Lower lobe of right lung (tissue), 2 donors: ENCODE data around the gene MTCL1. TPM values are rescaled to one million over a fixed set of nuclear protein-coding genes. Genes with fewer than 3 reads are reported as not detected.

Experiments
- ATAC-seq, 2 donors: fragments of 200-7000 bp; cut with Tn5 transposase; one replicate each; pipeline ENCODE4 v1.9.1; 2020 to 2022; ENCODE audit warnings: mild to moderate bottlenecking in 2 of 2, moderate library complexity in 2 of 2
- DNase-seq: peaks from one replicate; pipeline ENCODE4 v3.0.0-alpha.2; 2020
- H3K27ac ChIP-seq: fragments of 200-600 bp; one replicate; pipeline ENCODE4 v1.8.0; 2022
- H3K27me3 ChIP-seq: fragments of 200-600 bp; one replicate; pipeline ENCODE4 v1.8.0; 2022; ENCODE audit warnings: low read depth
- H3K36me3 ChIP-seq: fragments of 200-600 bp; one replicate; pipeline ENCODE4 v1.8.0; 2022; ENCODE audit warnings: mild to moderate bottlenecking
- H3K4me1 ChIP-seq: fragments of 200-600 bp; one replicate; pipeline ENCODE4 v1.8.0; 2022
- H3K4me3 ChIP-seq: fragments of 200-600 bp; one replicate; pipeline ENCODE4 v1.8.0; 2022; ENCODE audit warnings: mild to moderate bottlenecking
- H3K9me3 ChIP-seq: fragments of 200-600 bp; one replicate; pipeline ENCODE4 v1.8.0; 2022
- CTCF ChIP-seq: fragments of 200-600 bp; IDR thresholded peaks from one replicate; pipeline ENCODE4 v1.8.0; 2022; ENCODE audit warnings: antibody characterized with exemption, mild to moderate bottlenecking
- intact Hi-C: fragments of 100-400 bp; cut with DNase I; formaldehyde crosslinking; loops from one replicate; pipeline ENCODE4 v1.11.0; 2022
- total RNA-seq: library from RNA; stranded (reverse); fragmentation: NEBNext Ultra II Directional; extraction: Animal tissue kit (Norgen Biotek cat#: 25700); gene quantifications from one replicate; pipeline ENCODE4 v1.2.1, GENCODE V29; 2021
- donor health status: DM: no; HTN: yes; CAD: no; lungs with severe emphysema.

Gene MTCL1
- total RNA-seq, 1 donor from 2014 or later: 7.9 TPM

GRCh38 chr18:8713691-8714090, 8.3 kb downstream of the MTCL1 start:
- H3K4me1 ChIP-seq: no peaks in the 10 kb centered on the region
- H3K27me3 ChIP-seq: no peaks in the 10 kb centered on the region
- no peak for DNase-seq
- no peaks in the 10 kb centered on the region for H3K36me3 ChIP-seq
- H3K4me3 ChIP-seq: no peak overlapping the region
- no peak for ATAC-seq
- no peaks in the 10 kb centered on the region for H3K9me3 ChIP-seq
- intact Hi-C loops: no loop called here
- TF ChIP-seq CTCF: no peak
- H3K27ac ChIP-seq: no peak overlapping the region

GRCh38 chr18:8715599-8715998, 10.2 kb downstream of the MTCL1 start:
- DNase-seq (no peak), ATAC-seq (no peak)
- Histone ChIP-seq H3K27me3 (no peaks in the 10 kb centered on the region), H3K36me3 (no peaks in the 10 kb centered on the region), H3K4me1 (no peaks in the 10 kb centered on the region), H3K9me3 (no peaks in the 10 kb centered on the region), H3K27ac (no peak overlapping the region), H3K4me3 (no peak overlapping the region)
- TF ChIP-seq CTCF: no peak
- intact Hi-C loops: no loop called here

- no peak overlapping the region for H3K27ac ChIP-seq
- intact Hi-C loops: no loop called here
- ATAC-seq: no peak
These were observed 11.8 kb downstream of the MTCL1 start for GRCh38 chr18:8717011-8717770.

GRCh38 chr18:8718401-8718913, 13.1 kb downstream of the MTCL1 start:
- intact Hi-C loops: no loop called here
- Histone ChIP-seq H3K9me3 (no peaks in the 10 kb centered on the region), H3K27me3 (no peaks in the 10 kb centered on the region), H3K36me3 (no peaks in the 10 kb centered on the region), H3K27ac (no peak overlapping the region), H3K4me3 (no peak overlapping the region), H3K4me1 (no peaks in the 10 kb centered on the region)
- TF ChIP-seq CTCF: no peak
- ATAC-seq (no peak), DNase-seq (no peak)

More at GRCh38 chr18:8717011-8717770, 11.8 kb downstream of the MTCL1 start:
- H3K36me3 ChIP-seq: no peaks in the 10 kb centered on the region
- TF ChIP-seq CTCF: no peak
- H3K4me1 ChIP-seq: no peaks in the 10 kb centered on the region
- H3K27me3 ChIP-seq: no peaks in the 10 kb centered on the region
- H3K4me3 ChIP-seq: no peak overlapping the region
- DNase-seq: no peak
- no peaks in the 10 kb centered on the region for H3K9me3 ChIP-seq

GRCh38 chr18:8719192-8719591, 13.8 kb downstream of the MTCL1 start:
- H3K4me1 ChIP-seq: no peaks in the 10 kb centered on the region
- no peak for TF ChIP-seq CTCF
- DNase-seq (no peak), ATAC-seq (no peak)
- H3K4me3 ChIP-seq: no peak overlapping the region
- no peaks in the 10 kb centered on the region for H3K9me3 ChIP-seq
- no peaks in the 10 kb centered on the region for H3K27me3 ChIP-seq
- intact Hi-C loops: no loop called here
- H3K36me3 ChIP-seq: no peaks in the 10 kb centered on the region
- H3K27ac ChIP-seq: no peak overlapping the region
